Measurements from ENCODE around the gene SH3RF2. TPM values are rescaled to one million over a fixed set of nuclear protein-coding genes. Genes with fewer than 3 reads are reported as not detected.

The SH3RF2 gene
- total RNA-seq, 4 donors from 2014 or later, result 39.6 to 118 (median 96.0) TPM

DNA sequence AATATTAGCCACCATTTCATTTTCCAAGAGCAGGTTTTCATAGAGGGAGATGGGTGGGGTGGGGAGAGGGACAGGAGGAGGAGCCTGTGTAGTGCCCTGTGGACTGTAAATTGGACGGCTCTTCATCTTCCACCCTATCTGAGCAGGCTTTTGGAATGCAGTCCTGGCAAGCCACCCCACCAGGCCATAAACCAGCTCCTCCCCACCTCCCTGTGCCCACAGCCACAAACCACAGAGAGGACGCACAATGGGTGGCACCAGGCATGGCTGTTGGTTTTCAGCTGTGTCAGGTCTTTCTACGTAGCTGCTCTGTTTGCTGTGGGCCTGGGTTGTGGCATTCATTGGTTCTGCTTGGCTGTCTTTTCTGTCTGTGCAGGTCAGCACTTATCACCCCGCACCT, 111.0 kb downstream of the SH3RF2 start:
- peak in 2 of 3 donors; percentile 63 to 75 for DNase-seq
- H3K4me1 ChIP-seq, result peaks cover 0 to 27% (median 0%) of the 10 kb centered on the region in 4 donors

DNA sequence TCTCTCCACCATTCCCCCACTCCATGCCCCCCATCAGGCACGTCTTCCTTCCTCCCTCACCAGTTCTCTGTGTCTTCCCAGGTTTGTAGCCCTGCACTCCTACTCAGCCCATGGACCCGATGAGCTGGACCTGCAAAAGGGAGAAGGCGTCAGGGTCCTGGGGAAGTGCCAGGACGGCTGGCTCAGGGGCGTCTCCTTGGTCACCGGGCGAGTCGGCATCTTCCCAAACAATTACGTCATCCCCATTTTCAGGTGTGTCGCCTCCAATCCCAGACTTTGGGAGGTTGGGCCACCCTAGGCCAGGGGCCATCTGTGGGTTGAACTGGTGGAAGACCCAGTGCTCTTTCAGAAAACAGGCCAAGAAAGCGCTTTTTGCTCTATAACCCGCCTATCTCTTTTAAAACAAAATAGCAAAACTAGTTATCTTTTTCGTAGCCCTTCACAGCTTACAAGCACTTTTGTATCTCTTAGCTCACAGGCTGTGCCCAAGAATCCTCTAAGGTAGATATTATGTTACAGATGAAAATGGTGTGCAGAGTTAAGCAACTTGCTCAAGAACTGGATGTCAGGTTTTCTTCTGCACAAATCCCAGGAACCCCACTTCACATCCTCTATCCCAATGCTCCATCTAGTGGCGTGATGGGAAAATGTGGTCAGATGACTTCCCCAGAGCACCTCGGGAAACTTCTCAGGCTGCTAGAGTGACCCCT, 112.8 kb downstream of the SH3RF2 start:
- H3K27ac ChIP-seq, result no peak overlapping the region
- H3K36me3 ChIP-seq, result peaks cover 0 to 15% (median 0%) of the 10 kb centered on the region in 3 donors
- H3K4me3 ChIP-seq, result no peak overlapping the region
- TF ChIP-seq, protein P1, sequence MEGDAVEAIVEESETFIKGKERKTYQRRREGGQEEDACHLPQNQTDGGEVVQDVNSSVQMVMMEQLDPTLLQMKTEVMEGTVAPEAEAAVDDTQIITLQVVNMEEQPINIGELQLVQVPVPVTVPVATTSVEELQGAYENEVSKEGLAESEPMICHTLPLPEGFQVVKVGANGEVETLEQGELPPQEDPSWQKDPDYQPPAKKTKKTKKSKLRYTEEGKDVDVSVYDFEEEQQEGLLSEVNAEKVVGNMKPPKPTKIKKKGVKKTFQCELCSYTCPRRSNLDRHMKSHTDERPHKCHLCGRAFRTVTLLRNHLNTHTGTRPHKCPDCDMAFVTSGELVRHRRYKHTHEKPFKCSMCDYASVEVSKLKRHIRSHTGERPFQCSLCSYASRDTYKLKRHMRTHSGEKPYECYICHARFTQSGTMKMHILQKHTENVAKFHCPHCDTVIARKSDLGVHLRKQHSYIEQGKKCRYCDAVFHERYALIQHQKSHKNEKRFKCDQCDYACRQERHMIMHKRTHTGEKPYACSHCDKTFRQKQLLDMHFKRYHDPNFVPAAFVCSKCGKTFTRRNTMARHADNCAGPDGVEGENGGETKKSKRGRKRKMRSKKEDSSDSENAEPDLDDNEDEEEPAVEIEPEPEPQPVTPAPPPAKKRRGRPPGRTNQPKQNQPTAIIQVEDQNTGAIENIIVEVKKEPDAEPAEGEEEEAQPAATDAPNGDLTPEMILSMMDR (IDR thresholded peaks at IDR 0.05), result peak in 4 of 6 experiments; percentile 22 to 81 (median 76)
- TF ChIP-seq POLR2A (IDR thresholded peaks at IDR 0.05), result no peak
- peaks cover 0 to 20% (median 0%) of the 10 kb centered on the region in 4 donors for H3K4me1 ChIP-seq
- H3K27me3 ChIP-seq, result no peaks in the 10 kb centered on the region
- peak in 1 of 3 donors; percentile 78 for DNase-seq
- no peaks in the 10 kb centered on the region for H3K9me3 ChIP-seq

More for the DNA sequence above, 111.0 kb downstream of the SH3RF2 start:
- Histone ChIP-seq H3K9me3 (no peaks in the 10 kb centered on the region), H3K27ac (peak overlapping the region in 3 of 4 donors; percentile 10 to 71 (median 45)), H3K4me3 (no peak overlapping the region), H3K36me3 (peaks cover 0 to 7% (median 0%) of the 10 kb centered on the region in 3 donors), H3K27me3 (no peaks in the 10 kb centered on the region)
- TF ChIP-seq, protein P1 (IDR thresholded peaks at IDR 0.05), result no peak
- TF ChIP-seq POLR2A (IDR thresholded peaks at IDR 0.05), result no peak

DNA sequence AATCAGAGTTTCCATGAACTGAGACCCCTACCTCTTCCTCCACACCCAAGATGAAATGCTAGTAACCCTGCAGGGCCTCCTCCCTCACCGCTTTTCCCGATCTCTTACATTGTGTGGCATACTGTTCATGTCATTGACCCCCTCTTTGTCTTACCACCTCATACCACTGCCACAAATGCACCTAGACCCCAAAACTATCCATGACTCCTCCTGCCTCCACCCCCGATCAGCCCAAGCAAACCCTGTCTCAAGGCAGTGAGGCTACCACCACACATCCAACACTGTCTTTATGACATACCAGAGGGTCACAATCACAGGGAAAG, 113.3 kb downstream of the SH3RF2 start:
- H3K36me3 ChIP-seq, result peaks cover 0 to 20% (median 0%) of the 10 kb centered on the region in 3 donors
- no peak overlapping the region for H3K27ac ChIP-seq
- H3K27me3 ChIP-seq, result no peaks in the 10 kb centered on the region
- no peaks in the 10 kb centered on the region for H3K9me3 ChIP-seq
- DNase-seq, result no peak
- H3K4me1 ChIP-seq, result peaks cover 0 to 20% (median 0%) of the 10 kb centered on the region in 4 donors
- no peak overlapping the region for H3K4me3 ChIP-seq
- no peak for TF ChIP-seq POLR2A (IDR thresholded peaks at IDR 0.05)

DNA sequence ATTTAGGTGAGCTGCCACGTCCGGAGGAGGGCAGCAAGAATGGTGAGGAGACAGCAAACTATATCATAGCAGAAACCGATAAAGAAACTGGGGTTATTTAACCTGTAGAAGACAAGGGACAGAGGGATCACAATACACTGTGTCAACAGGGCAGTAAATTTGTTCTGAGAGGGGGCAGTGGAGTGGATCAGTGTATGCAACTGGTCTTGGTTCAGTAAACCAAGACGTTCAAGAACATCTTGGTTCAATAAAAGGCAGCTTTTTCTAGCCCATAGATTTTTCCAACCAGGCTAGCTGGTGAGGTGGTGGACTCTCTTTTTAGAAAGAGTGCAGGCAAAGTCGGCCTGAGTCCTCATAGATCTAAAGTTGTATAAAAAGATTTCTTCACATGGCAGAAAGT, 113.7 kb downstream of the SH3RF2 start:
- Histone ChIP-seq H3K27ac (no peak overlapping the region), H3K36me3 (peaks cover 0 to 22% (median 0%) of the 10 kb centered on the region in 3 donors)
- DNase-seq, result no peak

DNA sequence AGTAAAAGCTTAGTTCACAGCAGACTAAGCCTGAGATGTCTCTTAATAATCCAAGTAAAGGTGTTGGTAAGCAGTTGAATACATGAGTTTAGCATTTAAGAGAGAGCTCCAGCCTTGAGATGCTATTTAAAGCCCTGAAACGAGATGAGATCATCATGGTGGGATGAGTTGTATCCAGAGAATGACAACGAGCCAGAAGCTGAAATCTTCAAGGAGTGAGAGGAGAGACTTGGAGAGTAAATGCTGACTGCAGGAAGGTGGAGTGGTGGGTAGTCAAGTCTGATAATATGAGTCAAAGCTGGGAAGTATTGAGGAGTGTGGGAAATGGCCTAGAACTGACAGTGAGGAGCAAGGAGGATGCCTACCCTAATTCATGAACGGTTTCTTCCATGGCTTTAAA, 115.3 kb downstream of the SH3RF2 start:
- H3K27ac ChIP-seq, result no peak overlapping the region
- H3K4me1 ChIP-seq, result peaks cover 0 to 15% (median 0%) of the 10 kb centered on the region in 4 donors
- no peak for TF ChIP-seq POLR2A (IDR thresholded peaks at IDR 0.05)
- H3K9me3 ChIP-seq, result no peaks in the 10 kb centered on the region
- no peak for DNase-seq
- no peak overlapping the region for H3K4me3 ChIP-seq
- H3K36me3 ChIP-seq, result peaks cover 0 to 34% (median 0%) of the 10 kb centered on the region in 3 donors
- H3K27me3 ChIP-seq, result no peaks in the 10 kb centered on the region

More for the DNA sequence above, 113.7 kb downstream of the SH3RF2 start:
- Histone ChIP-seq H3K4me3 (no peak overlapping the region), H3K4me1 (peaks cover 0 to 20% (median 0%) of the 10 kb centered on the region in 4 donors), H3K9me3 (no peaks in the 10 kb centered on the region), H3K27me3 (no peaks in the 10 kb centered on the region)
- TF ChIP-seq, protein P1 (IDR thresholded peaks at IDR 0.05), result no peak
- TF ChIP-seq POLR2A (IDR thresholded peaks at IDR 0.05), result no peak

DNA sequence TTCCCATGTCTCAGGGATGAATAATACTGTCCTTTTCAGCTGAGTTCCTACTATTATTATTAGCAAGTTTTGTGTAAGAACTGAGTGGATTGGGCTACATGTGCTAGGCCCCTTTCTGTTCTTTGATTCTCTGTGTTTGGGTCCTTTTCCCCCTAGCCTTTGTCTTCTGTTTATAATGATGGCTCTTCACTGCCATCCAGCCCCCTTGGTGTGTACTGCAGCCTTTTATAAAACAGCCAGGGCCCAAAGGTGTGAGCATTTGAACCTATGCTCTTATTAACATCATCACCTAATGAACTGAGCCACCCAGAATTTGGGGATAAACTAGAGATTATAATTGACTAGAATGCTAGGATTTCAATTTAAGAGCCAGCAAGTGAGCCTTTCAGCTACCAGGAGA, 116.4 kb downstream of the SH3RF2 start:
- H3K36me3 ChIP-seq, result peaks cover 0 to 45% (median 0%) of the 10 kb centered on the region in 3 donors
- no peak for TF ChIP-seq POLR2A (IDR thresholded peaks at IDR 0.05)
- TF ChIP-seq, protein P1 (IDR thresholded peaks at IDR 0.05), result peak in 3 of 6 experiments; percentile 12 to 40 (median 33)
- H3K27ac ChIP-seq, result no peak overlapping the region
- H3K27me3 ChIP-seq, result no peaks in the 10 kb centered on the region
- no peak for DNase-seq
- no peak overlapping the region for H3K4me3 ChIP-seq
- no peaks in the 10 kb centered on the region for H3K9me3 ChIP-seq
- peaks cover 0 to 8% (median 0%) of the 10 kb centered on the region in 4 donors for H3K4me1 ChIP-seq
